ENCODE data around the gene JAK3. TPM values are rescaled to one million over a fixed set of nuclear protein-coding genes. Genes with fewer than 3 reads are reported as not detected.

Gene JAK3
- total RNA-seq, 6 experiments from 2014 or later, result 0.30 to 1.00 (median 0.40) TPM

DNA sequence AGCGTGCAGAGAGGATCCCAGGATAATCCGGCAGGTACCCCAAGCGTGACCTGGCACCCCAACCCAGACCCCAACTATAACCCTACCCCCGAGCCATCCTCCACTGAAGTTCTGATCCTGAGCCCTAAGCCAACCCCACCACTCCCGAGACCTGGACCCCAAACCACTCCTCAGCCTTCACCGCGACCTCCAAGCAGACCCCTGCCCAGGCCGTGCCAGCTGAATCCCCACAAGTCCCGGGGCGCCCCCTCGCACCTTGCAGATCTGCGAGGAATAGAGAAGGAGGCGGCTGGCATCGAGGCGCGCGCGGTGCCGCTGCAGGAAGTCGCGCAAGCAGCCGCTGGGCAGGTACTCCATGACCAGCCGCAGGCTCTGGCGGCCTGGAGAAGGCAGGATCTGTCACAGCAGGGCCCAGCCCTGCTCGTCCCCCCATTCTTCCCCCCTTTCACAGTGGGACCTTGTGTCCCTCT is 16.3 kb downstream of the JAK3 start:
- no peaks in the 10 kb centered on the region for H3K4me1 Mint-ChIP-seq (ENCODE audit: low read depth)
- no peak overlapping the region for H3K4me3 Mint-ChIP-seq
- no peaks in the 10 kb centered on the region for H3K36me3 Mint-ChIP-seq (ENCODE audit: low read depth)
- H3K27ac Mint-ChIP-seq, result no peak overlapping the region
- H3K9me3 Mint-ChIP-seq, result no peaks in the 10 kb centered on the region
- H3K27me3 Mint-ChIP-seq (ENCODE audit: insufficient read depth), result peaks cover 14% of the 10 kb centered on the region
- no peak for DNase-seq
- TF ChIP-seq, protein P1, sequence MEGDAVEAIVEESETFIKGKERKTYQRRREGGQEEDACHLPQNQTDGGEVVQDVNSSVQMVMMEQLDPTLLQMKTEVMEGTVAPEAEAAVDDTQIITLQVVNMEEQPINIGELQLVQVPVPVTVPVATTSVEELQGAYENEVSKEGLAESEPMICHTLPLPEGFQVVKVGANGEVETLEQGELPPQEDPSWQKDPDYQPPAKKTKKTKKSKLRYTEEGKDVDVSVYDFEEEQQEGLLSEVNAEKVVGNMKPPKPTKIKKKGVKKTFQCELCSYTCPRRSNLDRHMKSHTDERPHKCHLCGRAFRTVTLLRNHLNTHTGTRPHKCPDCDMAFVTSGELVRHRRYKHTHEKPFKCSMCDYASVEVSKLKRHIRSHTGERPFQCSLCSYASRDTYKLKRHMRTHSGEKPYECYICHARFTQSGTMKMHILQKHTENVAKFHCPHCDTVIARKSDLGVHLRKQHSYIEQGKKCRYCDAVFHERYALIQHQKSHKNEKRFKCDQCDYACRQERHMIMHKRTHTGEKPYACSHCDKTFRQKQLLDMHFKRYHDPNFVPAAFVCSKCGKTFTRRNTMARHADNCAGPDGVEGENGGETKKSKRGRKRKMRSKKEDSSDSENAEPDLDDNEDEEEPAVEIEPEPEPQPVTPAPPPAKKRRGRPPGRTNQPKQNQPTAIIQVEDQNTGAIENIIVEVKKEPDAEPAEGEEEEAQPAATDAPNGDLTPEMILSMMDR (IDR thresholded peaks at IDR 0.05), result no peak

DNA sequence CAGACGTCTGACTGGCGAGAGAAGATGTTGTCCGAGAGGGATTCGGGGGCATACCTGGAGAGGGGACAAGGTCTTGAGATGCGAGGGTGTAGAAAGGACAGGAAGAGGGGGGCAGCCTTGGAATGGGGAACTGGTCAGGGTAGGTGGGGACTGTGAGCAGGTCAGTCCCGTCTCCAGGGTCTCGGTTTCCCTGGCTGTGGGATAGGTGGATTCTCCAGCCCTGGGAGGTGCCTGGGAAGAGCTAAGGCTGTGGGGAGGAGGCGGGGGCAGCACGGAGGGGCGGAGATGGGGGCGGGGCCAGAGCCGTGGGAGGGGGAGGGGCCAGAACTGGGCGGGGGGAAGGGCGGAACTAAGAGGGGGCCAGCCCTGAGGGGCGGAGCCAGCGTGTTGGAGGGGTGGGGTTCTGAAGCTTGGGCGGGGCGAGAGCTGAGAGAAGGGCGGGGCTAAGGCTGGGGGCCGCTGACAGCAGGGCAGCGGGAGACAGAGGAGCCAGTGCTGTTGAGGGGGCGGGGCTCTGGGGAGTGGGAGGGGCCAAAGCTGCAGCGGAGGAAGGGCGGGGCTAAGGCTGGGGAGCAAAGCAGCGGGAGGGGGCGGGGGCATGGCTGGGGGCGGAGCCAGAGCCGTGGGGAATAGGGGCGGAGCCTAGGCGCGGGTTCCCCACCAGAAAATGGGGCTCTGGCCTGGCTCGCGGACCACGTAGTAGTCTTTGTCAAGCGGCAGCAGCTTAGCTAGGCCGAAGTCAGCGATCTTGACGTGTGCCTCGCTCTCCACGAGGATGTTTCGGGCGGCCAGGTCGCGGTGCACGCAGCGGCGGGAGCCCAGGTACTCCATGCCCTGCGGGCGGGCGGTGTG is 17.0 kb downstream of the JAK3 start:
- peak; percentile 5 for DNase-seq
- H3K4me3 Mint-ChIP-seq, result no peak overlapping the region
- no peaks in the 10 kb centered on the region for H3K4me1 Mint-ChIP-seq (ENCODE audit: low read depth)
- H3K27me3 Mint-ChIP-seq (ENCODE audit: insufficient read depth), result peaks cover 12% of the 10 kb centered on the region
- H3K27ac Mint-ChIP-seq, result no peak overlapping the region
- TF ChIP-seq, protein P1 (IDR thresholded peaks at IDR 0.05), result no peak
- H3K36me3 Mint-ChIP-seq (ENCODE audit: low read depth), result no peaks in the 10 kb centered on the region
- H3K9me3 Mint-ChIP-seq, result no peaks in the 10 kb centered on the region

DNA sequence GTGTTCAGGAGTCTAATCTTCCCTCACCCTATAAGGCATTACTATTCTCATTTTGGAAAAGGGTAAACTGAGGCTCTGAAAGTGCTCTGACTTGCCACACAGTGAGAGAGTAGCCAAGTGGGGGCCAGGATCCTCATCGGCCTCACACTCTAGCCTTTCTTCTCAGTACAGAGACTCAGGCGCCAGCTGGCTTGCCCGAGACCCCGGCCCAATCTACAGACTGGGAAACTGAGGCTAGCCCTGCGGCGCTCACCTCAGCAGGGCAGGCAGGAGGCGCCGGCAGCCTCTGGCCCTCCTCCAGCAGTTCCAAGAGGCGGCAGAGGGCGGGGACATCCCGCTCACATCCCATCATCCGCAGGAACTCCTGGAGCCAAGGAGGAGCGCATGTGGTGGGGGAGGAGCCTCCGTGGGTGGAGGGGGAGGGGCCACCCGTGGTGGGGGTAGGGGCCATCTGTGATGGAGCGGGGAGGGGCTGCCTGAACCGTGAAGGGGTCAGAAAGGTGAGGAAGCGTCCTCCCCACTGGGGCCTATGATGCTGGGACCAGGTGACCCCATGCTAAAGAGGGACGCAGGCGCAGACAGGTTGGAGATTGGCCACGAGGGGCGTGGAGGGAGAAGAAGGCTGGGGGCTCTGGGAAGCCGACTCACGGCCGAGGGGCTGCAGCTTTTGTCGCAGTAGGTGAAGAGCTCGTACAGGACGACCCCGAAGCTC is 17.8 kb downstream of the JAK3 start:
- TF ChIP-seq, protein P1 (IDR thresholded peaks at IDR 0.05), result no peak
- no peak for DNase-seq
- Mint-ChIP-seq H3K36me3 (ENCODE audit: low read depth) (no peaks in the 10 kb centered on the region), H3K27ac (no peak overlapping the region), H3K4me3 (no peak overlapping the region), H3K4me1 (ENCODE audit: low read depth) (no peaks in the 10 kb centered on the region), H3K9me3 (no peaks in the 10 kb centered on the region), H3K27me3 (ENCODE audit: insufficient read depth) (peaks cover 15% of the 10 kb centered on the region)

DNA sequence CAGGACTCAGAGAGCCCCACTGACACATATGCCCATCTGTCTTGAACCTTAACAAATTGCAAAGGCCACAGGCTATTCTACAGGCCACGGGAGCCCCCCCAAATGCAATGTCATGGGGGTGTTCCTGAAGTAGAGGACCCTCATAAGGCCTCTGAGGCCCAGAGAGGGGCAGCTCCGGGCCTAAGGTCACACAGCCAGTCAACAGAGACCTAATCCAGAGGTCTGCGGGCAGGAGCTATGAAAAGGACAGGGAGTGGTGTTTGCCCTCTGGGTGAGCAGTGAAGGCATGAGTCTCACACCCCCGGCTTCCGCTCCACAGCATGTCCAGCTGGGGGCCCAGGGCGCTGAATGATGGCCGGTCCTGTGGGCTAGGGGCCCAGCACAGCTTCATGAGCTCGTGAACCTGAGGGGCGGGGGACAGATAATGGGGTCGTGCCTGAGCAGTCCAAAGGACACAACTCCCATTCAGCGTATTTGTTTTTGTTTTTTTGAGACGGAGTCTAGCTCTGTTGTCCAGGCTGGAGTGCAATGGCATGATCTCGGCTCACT is 21.2 kb downstream of the JAK3 start:
- Mint-ChIP-seq H3K36me3 (ENCODE audit: low read depth) (no peaks in the 10 kb centered on the region), H3K9me3 (no peaks in the 10 kb centered on the region), H3K27me3 (ENCODE audit: insufficient read depth) (peaks cover 27% of the 10 kb centered on the region), H3K27ac (no peak overlapping the region), H3K4me3 (no peak overlapping the region), H3K4me1 (ENCODE audit: low read depth) (no peaks in the 10 kb centered on the region)
- TF ChIP-seq, protein P1 (IDR thresholded peaks at IDR 0.05), result no peak
- no peak for DNase-seq

DNA sequence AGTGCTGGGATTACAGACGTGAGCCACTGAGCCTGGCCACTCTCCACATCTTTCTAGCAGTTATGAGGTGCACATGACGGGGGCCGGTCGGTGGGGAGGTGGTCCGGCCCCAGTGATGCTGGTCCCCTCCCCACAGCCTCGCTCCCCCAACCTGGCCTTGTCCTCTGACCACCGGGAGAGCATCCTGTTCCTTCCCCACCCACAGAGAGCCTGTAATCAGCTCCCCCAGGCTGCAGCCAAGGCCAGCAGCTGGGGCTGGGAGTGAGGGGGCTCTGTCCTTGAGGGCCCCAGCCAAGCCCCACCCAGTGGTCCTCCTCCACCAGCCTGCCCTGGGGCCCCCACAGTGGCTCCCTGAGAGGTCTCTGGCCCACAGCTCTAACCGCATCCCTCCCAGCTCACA is 23.4 kb downstream of the JAK3 start:
- TF ChIP-seq, protein P1 (IDR thresholded peaks at IDR 0.05), result no peak
- no peak overlapping the region for H3K27ac Mint-ChIP-seq
- DNase-seq, result no peak
- no peak overlapping the region for H3K4me3 Mint-ChIP-seq
- H3K36me3 Mint-ChIP-seq (ENCODE audit: low read depth), result no peaks in the 10 kb centered on the region
- no peaks in the 10 kb centered on the region for H3K9me3 Mint-ChIP-seq
- H3K27me3 Mint-ChIP-seq (ENCODE audit: insufficient read depth), result peaks cover 28% of the 10 kb centered on the region
- H3K4me1 Mint-ChIP-seq (ENCODE audit: low read depth), result no peaks in the 10 kb centered on the region
